ENCODE results near the gene NOTCH4. TPM values are rescaled to one million over a fixed set of nuclear protein-coding genes. Genes with fewer than 3 reads are reported as not detected.

NOTCH4 gene
- total and polyA plus RNA-seq, 2 of the 4 experiments (the other 2 are of a cell fraction): 0.96 to 1.3 TPM

- dilution Hi-C loops (cut with HindIII; ENCODE audit: low sequenced_read_pairs, unreplicated experiment): no loop called here
- Histone ChIP-seq H2BK5ac (ENCODE audit: low read depth, low read length, poor library complexity, severe bottlenecking) (no peak overlapping the region), H4K20me1 (ENCODE audit: insufficient read depth, low read length) (peaks cover 3% of the 10 kb centered on the region; the same call in 1 of the 2 replicates), H3K4me3 (ENCODE audit: insufficient read depth, low read depth, low read length) (no peak overlapping the region), H3K9ac (ENCODE audit: low read depth, low read length) (no peak overlapping the region), H2BK120ac (ENCODE audit: low read depth, low read length) (no peak overlapping the region), H3K4me2 (ENCODE audit: low read depth, low read length) (no peak overlapping the region), H2AFZ (replicated peaks; ENCODE audit: low read length, poor library complexity) (no peak overlapping the region), H4K8ac (ENCODE audit: low read depth in 2 of 2, low read length in 2 of 2) (no peak overlapping the region), H2BK20ac (ENCODE audit: low read depth, low read length) (no peak overlapping the region), H3K79me1 (ENCODE audit: low read depth in 1 of 2, low read length in 2 of 2) (peaks cover 28 to 64% of the 10 kb centered on the region in 2 experiments; a peak in 3 of 4 replicates), H2AK9ac (replicated peaks; ENCODE audit: low read depth, low read length, poor library complexity) (no peak overlapping the region), H3K9me1 (ENCODE audit: insufficient read depth, low read length) (peaks cover 31% of the 10 kb centered on the region), H4K5ac (ENCODE audit: low read depth, low read length) (no peak overlapping the region), H3K27me3 (ENCODE audit: control insufficient read depth, insufficient read depth, low read length) (no peaks in the 10 kb centered on the region), H3K18ac (ENCODE audit: low read depth, low read length) (no peak overlapping the region), H3K4me1 (ENCODE audit: control insufficient read depth, insufficient read depth, low read length) (peaks cover 8% of the 10 kb centered on the region), H3K36me3 (ENCODE audit: control insufficient read depth, insufficient read depth, low read length) (peaks cover 33% of the 10 kb centered on the region), H2BK15ac (ENCODE audit: low read depth, low read length) (no peak overlapping the region), H3K27ac (ENCODE audit: insufficient read depth, low read length) (no peak overlapping the region), H3K23ac (ENCODE audit: low read depth, low read length) (peak overlapping the region; percentile 48; the same call in 1 of the 2 replicates), H4K91ac (ENCODE audit: insufficient read depth, low read depth, low read length) (no peak overlapping the region), H3K56ac (ENCODE audit: extremely low read depth, insufficient read depth, low read length) (no peak overlapping the region), H3K14ac (replicated peaks; ENCODE audit: low read depth, low read length) (no peak overlapping the region), H3K4ac (ENCODE audit: low read depth, low read length) (no peak overlapping the region), H2AK5ac (ENCODE audit: low read depth, low read length) (no peak overlapping the region), H3K9me3 (ENCODE audit: control insufficient read depth, insufficient read depth, low read length) (no peaks in the 10 kb centered on the region)
- WGBS, 2 experiments (ENCODE audit: extremely low coverage in 2 of 2, insufficient read length in 1 of 2): 83% methylated on average over 1 of the region's 4 CpGs; no CpG with 5 or more reads in 1 of the 2 experiments
- no peak for ATAC-seq (ENCODE audit: low read depth)
- POLR2A ChIA-PET (ENCODE audit: unreplicated experiment): no interaction called here
- no peak for DNase-seq
- no TSS peak for BruUV-seq (replicated peaks)
- TF ChIP-seq MAZ (IDR thresholded peaks at IDR 0.05; ENCODE audit: borderline replicate concordance, low read depth, low read length): no peak
- no peak for TF ChIP-seq CHD1 (IDR thresholded peaks at IDR 0.05; ENCODE audit: low read depth, low read length)
- TF ChIP-seq CEBPB (IDR thresholded peaks at IDR 0.05; ENCODE audit: low read depth, low read length): no peak
- TF ChIP-seq, protein P1, sequence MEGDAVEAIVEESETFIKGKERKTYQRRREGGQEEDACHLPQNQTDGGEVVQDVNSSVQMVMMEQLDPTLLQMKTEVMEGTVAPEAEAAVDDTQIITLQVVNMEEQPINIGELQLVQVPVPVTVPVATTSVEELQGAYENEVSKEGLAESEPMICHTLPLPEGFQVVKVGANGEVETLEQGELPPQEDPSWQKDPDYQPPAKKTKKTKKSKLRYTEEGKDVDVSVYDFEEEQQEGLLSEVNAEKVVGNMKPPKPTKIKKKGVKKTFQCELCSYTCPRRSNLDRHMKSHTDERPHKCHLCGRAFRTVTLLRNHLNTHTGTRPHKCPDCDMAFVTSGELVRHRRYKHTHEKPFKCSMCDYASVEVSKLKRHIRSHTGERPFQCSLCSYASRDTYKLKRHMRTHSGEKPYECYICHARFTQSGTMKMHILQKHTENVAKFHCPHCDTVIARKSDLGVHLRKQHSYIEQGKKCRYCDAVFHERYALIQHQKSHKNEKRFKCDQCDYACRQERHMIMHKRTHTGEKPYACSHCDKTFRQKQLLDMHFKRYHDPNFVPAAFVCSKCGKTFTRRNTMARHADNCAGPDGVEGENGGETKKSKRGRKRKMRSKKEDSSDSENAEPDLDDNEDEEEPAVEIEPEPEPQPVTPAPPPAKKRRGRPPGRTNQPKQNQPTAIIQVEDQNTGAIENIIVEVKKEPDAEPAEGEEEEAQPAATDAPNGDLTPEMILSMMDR (conservative IDR thresholded peaks at IDR 0.05; ENCODE audit: low read depth, low read length): no peak
- TF ChIP-seq MAFK (IDR thresholded peaks at IDR 0.05; ENCODE audit: low read depth, low read length): no peak
- no peak for TF ChIP-seq POLR2A (IDR thresholded peaks at IDR 0.05; ENCODE audit: low read depth, low read length)
- no peak for TF ChIP-seq FOS (IDR thresholded peaks at IDR 0.05; ENCODE audit: low read depth, low read length)
- CTCF ChIA-PET: no interaction called here
- intact Hi-C loops (cut with micrococcal nuclease): no loop called here
- in situ Hi-C loops (cut with MboI; ENCODE audit: low sequenced_read_pairs): loop anchor here (10.0 kb wide), 1 partner anchor 198 kb away; the partner anchor contains the start of gene DXO
These were observed 50.7 kb downstream of the NOTCH4 start for GRCh38 chr6:32173051-32173727.
